Panc1 (cell line): ENCODE results near the gene PDLIM7. TPM values are rescaled to one million over a fixed set of nuclear protein-coding genes. Genes with fewer than 3 reads are reported as not detected.

ENCODE experiments used
- ATAC-seq: fragments of 200-7000 bp; cut with Tn5 transposase; 2 replicates; pipeline ENCODE4 v1.9.1; 2020; ENCODE audit warnings: mild to moderate bottlenecking, moderate library complexity
- BruUV-seq: library from RNA; stranded (reverse); fragments of 400-500 nt; replicated peaks from 2 replicates; lab custom pipeline; 2021; lab: Mats Ljungman, UMichigan
- CTCF ChIA-PET: fragments of 300-600 bp; sonication (Branson Sonifier 250); formaldehyde crosslinking; loops from one replicate; lab custom pipeline; 2022; ENCODE audit warnings: antibody characterized with exemption; lab: Charles Lee
- POLR2A ChIA-PET: fragments of 300-600 bp; sonication (Branson Sonifier 250); formaldehyde crosslinking; loops from one replicate; lab custom pipeline; 2022; ENCODE audit warnings: antibody characterized with exemption; lab: Charles Lee
- DNase-seq: peaks from one replicate; pipeline ENCODE4 v3.0.0-alpha.2; 2010; ENCODE audit warnings: low read depth, low spot score
- H3K27ac ChIP-seq: 2 replicates; pipeline ENCODE4 v1.5.1; 2011; ENCODE audit warnings: mild to moderate bottlenecking, low read length, inconsistent platforms
- H3K27me3 ChIP-seq: fragments of 200-500 bp; sonication (Bioruptor generic); 2 replicates; pipeline ENCODE4 v1.6.0; 2014; ENCODE audit warnings: low read length, inconsistent platforms; ENCODE audit not compliant: control insufficient read depth, insufficient read depth
- H3K36me3 ChIP-seq: fragments of 200-500 bp; sonication (Bioruptor generic); 2 replicates; pipeline ENCODE4 v1.5.1; 2014; ENCODE audit warnings: inconsistent platforms, mild to moderate bottlenecking, low read length, moderate library complexity; ENCODE audit not compliant: control insufficient read depth, insufficient read depth
- H3K4me1 ChIP-seq: 2 replicates; pipeline ENCODE4 v1.5.1; 2011; ENCODE audit warnings: inconsistent platforms, mild to moderate bottlenecking, low read length, moderate library complexity; ENCODE audit not compliant: control insufficient read depth, insufficient read depth
- H3K4me3 ChIP-seq, 2 experiments: 2 replicates each; pipeline ENCODE4 v1.5.1; 2011 to 2012; ENCODE audit warnings: low read depth in 2 of 2, low read length in 2 of 2, mild to moderate bottlenecking in 2 of 2, inconsistent platforms in 1 of 2, moderate library complexity in 1 of 2
- H3K9me3 ChIP-seq: fragments of 200-500 bp; sonication (Bioruptor generic); 2 replicates; pipeline ENCODE4 v1.5.1; 2014; ENCODE audit warnings: low read depth, mild to moderate bottlenecking, inconsistent platforms, low read length, moderate library complexity; ENCODE audit not compliant: control insufficient read depth, insufficient read depth
- POLR2AphosphoS5 ChIP-seq: IDR thresholded peaks from 2 replicates; pipeline ENCODE4 v1.6.1; 2012; ENCODE audit warnings: mild to moderate bottlenecking, low read depth, low read length, moderate library complexity
- SIN3A ChIP-seq: IDR thresholded peaks from 2 replicates; pipeline ENCODE4 v1.6.1; 2012; ENCODE audit warnings: low read depth, mild to moderate bottlenecking, low read length, moderate library complexity, borderline replicate concordance; ENCODE audit not compliant: insufficient read depth
- TCF7L2 ChIP-seq: IDR thresholded peaks from 2 replicates; pipeline ENCODE4 v1.6.1; 2011; ENCODE audit warnings: mild to moderate bottlenecking, low read depth, low read length, inconsistent platforms
- in situ Hi-C: cut with HindIII; loops from 2 replicates; pipeline ENCODE4 v1.10.0; 2016; ENCODE audit warnings: low sequenced_read_pairs, low pct_unique_long_range_greater_than_20kb
- intact Hi-C: fragments of 100-400 bp; cut with micrococcal nuclease; formaldehyde crosslinking; loops from one replicate; pipeline ENCODE4 v1.10.0; 2022; ENCODE audit not compliant: unreplicated experiment
- total RNA-seq: library from RNA; stranded (reverse); gene quantifications from one replicate; pipeline ENCODE4 v1.2.1, GENCODE V29; 2021; ENCODE audit not compliant: unreplicated experiment
- TF ChIP-seq, protein P1 (sequence below): fragments of 450-650 bp; IDR thresholded peaks from 2 replicates; pipeline ENCODE4 v1.5.1; 2017; ENCODE audit warnings: mild to moderate bottlenecking
- TF ChIP-seq, protein P2 (sequence below), 2 experiments: IDR thresholded peaks; 2 replicates each; pipeline ENCODE4 v1.6.1; 2011 to 2012; ENCODE audit warnings: low read depth in 2 of 2, control low read depth in 1 of 2, low read length in 1 of 2, mild to moderate bottlenecking in 1 of 2, moderate library complexity in 1 of 2; ENCODE audit not compliant: insufficient read depth in 1 of 2

PDLIM7 gene
- total RNA-seq, 1 experiment from 2014 or later: 62.9 TPM

- H3K4me1 ChIP-seq: peaks cover 3% of the 10 kb centered on the region; the same call in 1 of the 2 replicates
- TF ChIP-seq SIN3A: no peak
- no peak for TF ChIP-seq POLR2AphosphoS5
- TF ChIP-seq, protein P1, sequence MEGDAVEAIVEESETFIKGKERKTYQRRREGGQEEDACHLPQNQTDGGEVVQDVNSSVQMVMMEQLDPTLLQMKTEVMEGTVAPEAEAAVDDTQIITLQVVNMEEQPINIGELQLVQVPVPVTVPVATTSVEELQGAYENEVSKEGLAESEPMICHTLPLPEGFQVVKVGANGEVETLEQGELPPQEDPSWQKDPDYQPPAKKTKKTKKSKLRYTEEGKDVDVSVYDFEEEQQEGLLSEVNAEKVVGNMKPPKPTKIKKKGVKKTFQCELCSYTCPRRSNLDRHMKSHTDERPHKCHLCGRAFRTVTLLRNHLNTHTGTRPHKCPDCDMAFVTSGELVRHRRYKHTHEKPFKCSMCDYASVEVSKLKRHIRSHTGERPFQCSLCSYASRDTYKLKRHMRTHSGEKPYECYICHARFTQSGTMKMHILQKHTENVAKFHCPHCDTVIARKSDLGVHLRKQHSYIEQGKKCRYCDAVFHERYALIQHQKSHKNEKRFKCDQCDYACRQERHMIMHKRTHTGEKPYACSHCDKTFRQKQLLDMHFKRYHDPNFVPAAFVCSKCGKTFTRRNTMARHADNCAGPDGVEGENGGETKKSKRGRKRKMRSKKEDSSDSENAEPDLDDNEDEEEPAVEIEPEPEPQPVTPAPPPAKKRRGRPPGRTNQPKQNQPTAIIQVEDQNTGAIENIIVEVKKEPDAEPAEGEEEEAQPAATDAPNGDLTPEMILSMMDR: no peak
- no peak for ATAC-seq
- no peak overlapping the region for H3K4me3 ChIP-seq
- H3K27ac ChIP-seq: no peak overlapping the region
- H3K36me3 ChIP-seq: no peaks in the 10 kb centered on the region
- no peak for DNase-seq
- intact Hi-C loops (no loop called here), in situ Hi-C loops (no loop called here)
- no TSS peak for BruUV-seq
- H3K9me3 ChIP-seq: no peaks in the 10 kb centered on the region
- ChIA-PET CTCF (interaction anchor here (0.7 kb wide), 1 partner anchor 126 kb away, joined by 4 read pairs; no protein-coding TSS in a partner anchor), POLR2A (no interaction called here)
- H3K27me3 ChIP-seq: no peaks in the 10 kb centered on the region
Observed at GRCh38 chr5:177503351-177504085, 6.1 kb upstream of the PDLIM7 start.

DNA sequence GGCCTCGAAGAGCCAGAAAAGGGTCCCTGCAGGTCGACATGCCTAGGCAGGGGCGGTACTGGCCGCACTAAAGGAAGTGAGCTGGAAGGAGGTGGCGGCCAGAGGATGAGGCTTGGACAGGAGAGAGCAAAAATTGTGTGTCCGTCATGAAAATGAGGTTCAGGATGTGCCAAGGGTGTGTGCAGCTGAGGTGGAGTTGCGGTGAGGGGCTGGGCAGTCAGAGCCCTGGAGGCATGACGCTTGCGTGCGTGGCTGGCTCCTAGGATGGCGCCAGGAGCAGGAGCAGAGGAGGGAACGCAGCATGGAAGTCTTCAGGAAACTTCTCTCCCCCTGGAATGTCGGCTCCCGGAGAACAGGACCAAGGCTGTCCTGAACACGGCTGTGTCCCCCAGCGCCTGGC is 5.5 kb upstream of the PDLIM7 start:
- ATAC-seq (no peak), DNase-seq (no peak)
- ChIA-PET CTCF (interaction anchor here (0.7 kb wide), 1 partner anchor 125 kb away, joined by 4 read pairs; no protein-coding TSS in a partner anchor), POLR2A (no interaction called here)
- Histone ChIP-seq H3K4me3 (no peak overlapping the region), H3K36me3 (no peaks in the 10 kb centered on the region), H3K4me1 (peaks cover 3% of the 10 kb centered on the region; the same call in 1 of the 2 replicates), H3K27ac (no peak overlapping the region), H3K9me3 (no peaks in the 10 kb centered on the region), H3K27me3 (no peaks in the 10 kb centered on the region)
- in situ Hi-C loops (no loop called here), intact Hi-C loops (no loop called here)
- BruUV-seq: no TSS peak
- no peak for TF ChIP-seq TCF7L2
- TF ChIP-seq, protein P2, sequence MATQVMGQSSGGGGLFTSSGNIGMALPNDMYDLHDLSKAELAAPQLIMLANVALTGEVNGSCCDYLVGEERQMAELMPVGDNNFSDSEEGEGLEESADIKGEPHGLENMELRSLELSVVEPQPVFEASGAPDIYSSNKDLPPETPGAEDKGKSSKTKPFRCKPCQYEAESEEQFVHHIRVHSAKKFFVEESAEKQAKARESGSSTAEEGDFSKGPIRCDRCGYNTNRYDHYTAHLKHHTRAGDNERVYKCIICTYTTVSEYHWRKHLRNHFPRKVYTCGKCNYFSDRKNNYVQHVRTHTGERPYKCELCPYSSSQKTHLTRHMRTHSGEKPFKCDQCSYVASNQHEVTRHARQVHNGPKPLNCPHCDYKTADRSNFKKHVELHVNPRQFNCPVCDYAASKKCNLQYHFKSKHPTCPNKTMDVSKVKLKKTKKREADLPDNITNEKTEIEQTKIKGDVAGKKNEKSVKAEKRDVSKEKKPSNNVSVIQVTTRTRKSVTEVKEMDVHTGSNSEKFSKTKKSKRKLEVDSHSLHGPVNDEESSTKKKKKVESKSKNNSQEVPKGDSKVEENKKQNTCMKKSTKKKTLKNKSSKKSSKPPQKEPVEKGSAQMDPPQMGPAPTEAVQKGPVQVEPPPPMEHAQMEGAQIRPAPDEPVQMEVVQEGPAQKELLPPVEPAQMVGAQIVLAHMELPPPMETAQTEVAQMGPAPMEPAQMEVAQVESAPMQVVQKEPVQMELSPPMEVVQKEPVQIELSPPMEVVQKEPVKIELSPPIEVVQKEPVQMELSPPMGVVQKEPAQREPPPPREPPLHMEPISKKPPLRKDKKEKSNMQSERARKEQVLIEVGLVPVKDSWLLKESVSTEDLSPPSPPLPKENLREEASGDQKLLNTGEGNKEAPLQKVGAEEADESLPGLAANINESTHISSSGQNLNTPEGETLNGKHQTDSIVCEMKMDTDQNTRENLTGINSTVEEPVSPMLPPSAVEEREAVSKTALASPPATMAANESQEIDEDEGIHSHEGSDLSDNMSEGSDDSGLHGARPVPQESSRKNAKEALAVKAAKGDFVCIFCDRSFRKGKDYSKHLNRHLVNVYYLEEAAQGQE (IDR thresholded peaks at IDR 0.05; ENCODE audit: insufficient read depth in 1 of 2, low read depth in 2 of 2, low read length in 1 of 2): no peak
- no peak for TF ChIP-seq SIN3A
- no peak for TF ChIP-seq POLR2AphosphoS5
- TF ChIP-seq, protein P1: no peak
